ENCODE results near the gene ISG20L2. TPM values are rescaled to one million over a fixed set of nuclear protein-coding genes. Genes with fewer than 3 reads are reported as not detected.

ISG20L2 gene
- total RNA-seq, 1 donor from 2014 or later = 6.6 TPM

GRCh38 chr1:156706657-156707416 is 21.7 kb downstream of the ISG20L2 start:
- peak; percentile 84 for DNase-seq

GRCh38 chr1:156705918-156706656 is 22.5 kb downstream of the ISG20L2 start:
- DNase-seq = peak; percentile 89

- DNase-seq = peak; percentile 89
Measured at GRCh38 chr1:156705321-156705917, 23.1 kb downstream of the ISG20L2 start, which contains the start of gene CRABP2. CRABP2 (minus strand) TSS chr1:156705583; CDS start chr1:156705446, 137 bp downstream.

GRCh38 chr1:156704930-156705320 is 23.6 kb downstream of the ISG20L2 start:
- no peak for DNase-seq

GRCh38 chr1:156704166-156704711 is 24.3 kb downstream of the ISG20L2 start:
- no peak for DNase-seq

- DNase-seq = no peak
Measured at GRCh38 chr1:156703741-156704140, 24.8 kb downstream of the ISG20L2 start.

- no peak for DNase-seq
Measured at GRCh38 chr1:156703336-156703735, 25.2 kb downstream of the ISG20L2 start.

- DNase-seq = no peak
Measured at GRCh38 chr1:156700736-156701531, 27.6 kb downstream of the ISG20L2 start.

- no peak for DNase-seq
Measured at GRCh38 chr1:156698995-156699394, 29.6 kb downstream of the ISG20L2 start.

- DNase-seq = no peak
Measured at GRCh38 chr1:156697481-156697880, 31.1 kb downstream of the ISG20L2 start.

GRCh38 chr1:156696755-156697154 is 31.8 kb downstream of the ISG20L2 start:
- no peak for DNase-seq

GRCh38 chr1:156694690-156694962 is 33.9 kb downstream of the ISG20L2 start:
- DNase-seq = no peak

- DNase-seq = no peak
Measured at GRCh38 chr1:156693848-156694689, 34.5 kb downstream of the ISG20L2 start.

- no peak for DNase-seq
Measured at GRCh38 chr1:156692925-156693847, 35.4 kb downstream of the ISG20L2 start.

GRCh38 chr1:156692441-156692924 is 36.1 kb downstream of the ISG20L2 start:
- no peak for DNase-seq

GRCh38 chr1:156691665-156692440 is 36.7 kb downstream of the ISG20L2 start:
- no peak for DNase-seq

GRCh38 chr1:156691191-156691590 is 37.4 kb downstream of the ISG20L2 start:
- DNase-seq = no peak

- DNase-seq = no peak
Measured at GRCh38 chr1:156690675-156691036, 37.9 kb downstream of the ISG20L2 start.

All from skin of body (tissue), 2 donors.